ENCODE results near the gene PRPF39.

DNA sequence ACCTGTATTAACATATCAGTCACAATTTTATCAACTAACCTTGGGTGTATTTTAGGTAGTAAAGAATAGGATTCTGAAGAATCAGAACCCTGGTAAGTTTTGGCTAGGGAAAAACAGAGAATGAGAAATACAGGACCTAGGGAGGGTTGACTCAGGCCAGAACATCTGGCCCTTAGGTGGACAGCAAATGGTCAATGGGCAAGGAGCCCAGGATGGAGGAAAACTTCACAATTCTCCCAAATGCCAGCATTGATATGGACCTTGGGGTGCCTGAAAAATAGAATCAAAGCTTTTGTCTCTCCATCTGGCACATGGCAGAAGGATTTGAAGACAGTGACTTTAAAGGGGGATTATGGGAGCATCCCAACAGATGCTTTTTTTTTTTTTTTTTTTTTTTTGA, 32.7 kb upstream of the PRPF39 start:
- TF ChIP-seq EP300 (IDR thresholded peaks at IDR 0.05) (no peak), CTCF (IDR thresholded peaks at IDR 0.05) (no peak), POLR2A (IDR thresholded peaks at IDR 0.05) (no peak)

All from ovary (tissue), 3 donors.